GM19023 (cell line): ENCODE measurements around the gene IGLON5.

Experiments
- ATAC-seq: cut with Tn5 transposase; IDR thresholded peaks from one replicate; pipeline ENCODE4 v1.9.1; 2021; ENCODE audit warnings: mild to moderate bottlenecking, moderate library complexity; ENCODE audit not compliant: unreplicated experiment

Gene IGLON5

GRCh38 chr19:51311351-51312257 lies at the start of gene IGLON5:
Gene IGLON5, plus strand, starts transcription at chr19:51311644. Its CDS starts 204 bp downstream, at chr19:51311848.
- no peak for ATAC-seq

DNA sequence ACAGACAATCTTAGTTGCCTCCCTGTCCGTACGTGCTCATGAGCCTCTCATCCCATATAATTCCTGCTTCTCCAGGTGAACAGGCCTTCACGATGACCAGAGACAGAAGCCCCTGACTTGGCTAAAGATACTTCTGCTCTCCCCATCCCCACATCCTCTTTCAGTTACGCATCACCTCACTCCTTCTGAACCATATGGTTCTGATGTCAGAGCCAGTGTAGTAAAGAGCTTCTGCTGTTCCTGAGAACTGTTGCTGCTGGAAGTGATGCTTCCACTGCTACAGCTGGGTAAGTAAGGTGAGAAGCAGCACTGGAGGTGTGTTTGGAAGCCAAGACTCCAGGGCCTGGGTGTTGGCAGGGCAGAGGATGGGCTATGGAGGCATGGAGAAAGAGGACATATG lies 47.6 kb upstream of the IGLON5 start:
- ATAC-seq: no peak

DNA sequence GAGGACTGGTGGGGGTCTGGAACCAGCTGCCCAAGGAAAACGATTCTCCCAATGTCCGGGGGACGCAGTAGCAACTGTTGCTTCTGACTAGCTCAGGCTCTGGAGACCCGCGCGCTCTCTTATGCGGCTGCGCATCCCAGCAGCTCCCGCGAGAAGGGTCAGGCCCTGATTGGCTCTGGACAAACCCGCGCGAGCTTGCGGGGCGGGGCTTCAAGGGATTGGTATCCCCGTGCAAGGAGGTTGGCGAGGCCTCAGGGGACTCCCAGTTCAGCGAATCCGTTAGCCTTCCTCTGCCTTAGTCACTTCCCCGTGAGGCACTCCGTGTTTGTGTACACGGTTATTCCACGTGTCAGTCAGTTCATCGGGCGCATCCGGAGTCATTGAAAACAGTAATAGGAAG lies 40.4 kb upstream of the IGLON5 start:
- ATAC-seq: no peak

DNA sequence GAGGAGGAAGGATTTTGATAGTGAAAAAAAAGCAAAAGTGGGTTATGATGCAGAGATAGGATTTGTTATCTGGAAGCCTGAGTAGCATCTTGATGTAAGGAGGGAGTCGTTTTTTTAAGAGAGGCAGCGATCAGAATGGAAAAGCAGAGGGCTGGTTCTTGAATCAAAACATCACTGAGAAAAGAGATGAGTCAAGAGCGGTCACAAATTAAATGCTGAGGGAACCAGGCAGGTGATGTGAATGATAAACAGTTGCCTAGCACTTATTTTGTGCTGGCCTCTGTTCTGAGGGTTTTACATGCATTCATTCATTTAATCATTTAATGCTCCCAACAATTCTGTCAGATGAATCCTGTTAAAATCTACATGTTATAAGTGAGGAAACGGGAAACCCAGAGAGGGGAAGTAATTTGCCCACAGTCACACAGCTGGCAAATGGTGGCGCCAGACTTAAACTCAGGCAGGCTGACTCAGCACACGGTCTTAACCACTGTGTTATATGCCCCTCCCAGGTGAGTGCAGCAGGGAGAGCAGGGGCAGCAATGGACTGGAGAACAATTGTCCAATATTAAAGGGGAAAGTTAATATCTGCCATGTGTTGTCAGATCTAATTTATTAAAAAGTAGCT lies 39.1 kb upstream of the IGLON5 start:
- no peak for ATAC-seq

- ATAC-seq: no peak
Observed at GRCh38 chr19:51274049-51274770, 37.2 kb upstream of the IGLON5 start.

- no peak for ATAC-seq
Observed at GRCh38 chr19:51277112-51277511, 34.3 kb upstream of the IGLON5 start.

DNA sequence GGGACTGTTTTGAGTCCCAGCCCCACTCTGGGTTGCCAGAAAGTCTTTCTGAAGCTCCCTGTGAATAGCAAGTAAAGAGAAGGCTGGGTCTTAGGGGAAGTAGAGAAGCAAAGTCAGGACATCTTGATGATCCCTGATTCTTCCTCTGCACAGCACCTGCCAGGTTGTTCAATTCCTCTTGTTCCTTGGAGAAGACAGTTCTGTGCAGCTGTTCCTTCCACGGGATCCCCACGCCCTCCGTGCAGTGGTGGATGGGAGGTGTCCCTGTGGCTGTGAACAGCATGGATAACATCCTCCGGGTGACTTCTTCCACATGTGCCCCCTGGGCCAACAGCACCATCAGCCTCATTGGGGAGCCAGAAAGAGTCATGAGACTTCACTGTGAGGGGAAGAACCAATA lies 29.1 kb upstream of the IGLON5 start:
- ATAC-seq: no peak

- no peak for ATAC-seq
Observed at GRCh38 chr19:51285682-51286081, 25.8 kb upstream of the IGLON5 start.

DNA sequence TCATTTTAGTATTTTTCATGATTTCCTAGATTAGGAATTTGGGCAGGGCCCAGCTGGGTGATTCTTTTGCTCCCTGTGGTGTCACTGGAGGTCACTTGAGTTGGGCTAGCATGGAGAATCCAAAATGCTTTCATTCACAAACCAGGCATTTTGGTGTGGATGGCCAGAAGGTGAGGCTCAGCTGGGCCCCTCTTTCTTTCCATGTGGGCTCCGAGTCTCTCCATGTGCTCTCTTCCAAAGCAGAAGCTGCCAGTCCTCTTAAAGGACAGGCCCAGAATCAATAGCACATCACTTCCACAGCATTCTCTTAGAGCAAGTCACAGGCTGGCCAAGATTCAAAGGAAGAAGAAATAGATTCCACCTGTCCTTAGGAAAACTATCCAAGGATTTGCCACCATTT lies 21.8 kb upstream of the IGLON5 start:
- ATAC-seq: no peak

- no peak for ATAC-seq
Observed at GRCh38 chr19:51292971-51293370, 18.5 kb upstream of the IGLON5 start.

DNA sequence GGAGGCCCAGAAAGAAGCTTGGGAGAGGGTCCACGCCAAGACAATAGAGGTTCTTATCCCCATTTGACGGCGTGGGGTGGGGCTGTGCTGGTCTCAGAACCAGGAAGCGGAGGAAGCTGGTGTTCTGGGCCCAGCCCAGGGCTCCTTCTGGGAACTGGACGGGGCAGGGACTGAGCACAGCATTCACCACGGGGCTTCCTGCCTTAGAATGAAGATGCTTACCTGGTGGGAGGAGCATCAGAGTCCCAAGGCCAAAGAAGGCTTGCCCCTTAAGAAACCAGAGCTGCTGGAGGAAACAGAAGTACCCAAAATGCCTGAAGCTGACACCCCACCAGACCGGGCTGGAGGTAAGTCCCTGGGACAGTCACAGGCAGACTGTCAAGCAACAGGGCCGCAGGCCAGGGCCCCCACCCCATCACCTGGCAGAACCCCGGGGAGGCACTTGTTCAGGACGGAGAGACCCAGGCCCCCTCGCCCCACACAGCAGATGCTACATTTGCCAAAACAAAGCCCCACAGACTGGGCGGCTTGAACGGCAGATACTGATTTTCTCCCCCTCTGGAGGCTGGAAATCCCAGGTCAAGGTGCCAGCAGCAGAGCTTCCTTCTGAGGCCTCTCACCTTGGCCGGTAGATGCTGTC lies 17.8 kb upstream of the IGLON5 start:
- ATAC-seq: no peak

GRCh38 chr19:51294211-51294976 lies 17.1 kb upstream of the IGLON5 start:
- no peak for ATAC-seq

GRCh38 chr19:51294977-51295375 lies 16.5 kb upstream of the IGLON5 start:
- ATAC-seq: no peak

GRCh38 chr19:51295382-51296126 lies 15.9 kb upstream of the IGLON5 start:
- ATAC-seq: no peak

DNA sequence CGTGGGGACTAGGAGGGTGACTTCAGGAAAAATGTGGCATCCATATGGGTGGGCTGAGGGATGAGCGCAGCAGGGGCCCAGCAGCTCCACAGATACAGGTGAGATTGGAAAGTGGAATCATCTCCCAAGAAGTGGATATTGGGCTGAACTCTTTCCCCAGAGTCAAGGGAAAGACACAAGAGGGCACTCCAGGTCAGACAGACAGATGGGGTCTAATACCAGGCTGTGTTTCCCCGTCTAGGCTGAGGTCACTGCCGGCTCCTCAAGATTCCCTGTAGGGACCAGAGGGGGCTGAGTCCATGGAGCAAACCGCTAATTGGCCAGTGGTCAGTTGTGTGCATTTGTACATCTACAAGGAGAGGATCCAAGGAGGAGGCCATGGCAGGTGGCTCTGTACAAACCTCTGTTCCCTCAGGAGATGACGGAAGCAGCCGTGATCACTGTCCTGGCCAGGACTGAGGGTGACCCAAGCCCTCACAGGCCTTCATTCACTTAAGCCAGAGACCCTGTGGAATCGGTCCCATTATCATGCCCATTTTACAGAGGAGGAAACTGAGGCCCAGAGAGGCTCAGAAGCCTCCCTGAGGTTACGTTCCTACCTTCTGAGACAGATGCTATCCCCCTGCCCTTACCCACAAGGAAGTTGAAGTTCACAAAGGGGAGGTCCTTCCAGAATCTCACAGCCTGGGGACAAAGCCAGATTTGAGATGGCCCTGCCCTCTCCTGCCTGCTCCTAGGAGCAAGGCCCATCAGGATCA lies 14.9 kb upstream of the IGLON5 start:
- no peak for ATAC-seq

DNA sequence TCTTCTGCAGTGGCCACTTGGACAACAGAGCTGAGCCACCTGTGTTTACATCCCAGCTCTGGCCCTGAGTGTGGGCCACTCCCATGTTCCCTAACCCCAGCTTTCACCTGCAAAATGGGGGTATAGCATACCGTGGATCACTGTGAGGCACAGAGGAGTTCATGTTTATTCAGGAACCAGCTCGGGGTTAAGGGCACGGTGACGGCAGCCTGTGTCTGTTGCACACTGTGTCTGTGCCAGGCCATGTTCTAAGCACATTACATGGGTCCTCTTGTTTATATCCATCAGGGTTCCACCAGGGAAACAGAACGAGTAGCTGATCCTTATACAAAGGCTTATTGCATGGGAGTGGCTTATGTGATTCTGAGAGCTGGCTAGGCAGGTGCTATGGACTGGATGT lies 14.0 kb upstream of the IGLON5 start:
- ATAC-seq: no peak

DNA sequence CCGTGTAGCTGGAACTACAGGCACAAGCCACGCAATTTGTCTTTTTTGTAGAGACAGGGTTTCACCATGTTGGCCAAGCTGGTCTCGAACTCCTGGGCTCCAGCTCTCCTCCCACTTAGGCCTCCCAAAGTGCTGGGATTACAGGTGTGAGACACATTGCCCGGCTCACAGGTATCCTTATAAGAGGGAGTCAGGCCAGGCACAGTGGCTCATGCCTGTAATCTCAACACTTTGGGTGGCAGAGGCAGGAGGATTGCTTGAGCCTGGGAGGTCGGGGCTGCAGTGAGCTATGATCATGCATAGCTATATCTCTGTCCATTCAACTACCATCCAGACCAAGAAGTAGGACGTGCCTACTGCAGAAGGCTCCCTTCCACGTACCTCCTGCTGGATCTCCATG lies 10.2 kb upstream of the IGLON5 start:
- no peak for ATAC-seq

- no peak for ATAC-seq
Observed at GRCh38 chr19:51305479-51305878, 6.0 kb upstream of the IGLON5 start.

DNA sequence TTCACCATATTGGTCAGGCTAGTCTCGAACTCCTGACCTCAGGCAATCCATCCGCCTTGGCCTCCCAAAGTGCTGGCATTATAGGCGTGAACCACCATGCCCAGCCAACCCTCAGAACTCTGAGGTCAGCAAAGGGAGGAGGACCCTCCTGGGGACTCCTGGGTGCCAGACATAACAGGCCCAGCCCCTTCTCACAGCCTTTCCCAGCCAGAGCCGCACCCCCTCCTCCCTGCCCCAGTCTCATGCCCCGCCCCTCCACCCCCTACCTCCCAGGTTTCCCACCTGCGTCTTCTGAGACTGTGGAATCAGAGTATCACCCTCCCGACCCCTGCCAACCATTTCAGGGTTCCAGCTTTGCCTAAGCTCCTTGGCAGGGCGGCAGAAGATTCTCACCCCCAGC lies 5.2 kb downstream of the IGLON5 start:
- no peak for ATAC-seq
